TTC549 (cell line): ENCODE results near the gene NMNAT2.
A peak's percentile ranks its signal among the peaks of the same experiment; 100 is the strongest.
"Not testable (repeated sequence)": the region's sequence is repeated elsewhere in the genome, so short reads cannot be mapped to it uniquely, and the experiment has no call there.

Experiments
- FAIRE-seq: peaks from 2 replicates; lab custom pipeline; 2012; peaks lifted over from hg19 to GRCh38; lab: Jason Lieb, UNC

NMNAT2 gene

GRCh38 chr1:183416850-183417771 is 1.1 kb downstream of the NMNAT2 start:
- no peak for FAIRE-seq

- FAIRE-seq: peak; percentile 67
Observed at GRCh38 chr1:183414365-183414764, 3.8 kb downstream of the NMNAT2 start.

DNA sequence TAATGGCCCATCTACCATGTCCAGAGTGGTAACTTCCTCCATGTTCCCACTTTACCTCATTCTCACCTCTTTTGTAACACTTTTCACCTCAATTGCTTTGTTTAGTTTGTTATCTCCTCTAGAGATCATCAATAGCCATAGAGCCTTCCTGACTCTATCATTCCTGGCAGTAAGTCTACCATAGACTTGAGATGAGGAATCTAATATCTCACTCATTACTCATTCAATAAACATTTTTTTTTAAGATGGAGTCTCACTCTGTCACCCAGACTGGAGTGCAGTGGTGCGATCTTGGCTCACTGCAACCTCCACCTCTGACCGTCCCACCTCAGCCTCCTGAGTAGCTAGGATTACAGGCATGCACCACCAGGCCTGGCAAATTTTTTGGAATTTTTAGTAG is 7.1 kb downstream of the NMNAT2 start:
- no peak for FAIRE-seq

DNA sequence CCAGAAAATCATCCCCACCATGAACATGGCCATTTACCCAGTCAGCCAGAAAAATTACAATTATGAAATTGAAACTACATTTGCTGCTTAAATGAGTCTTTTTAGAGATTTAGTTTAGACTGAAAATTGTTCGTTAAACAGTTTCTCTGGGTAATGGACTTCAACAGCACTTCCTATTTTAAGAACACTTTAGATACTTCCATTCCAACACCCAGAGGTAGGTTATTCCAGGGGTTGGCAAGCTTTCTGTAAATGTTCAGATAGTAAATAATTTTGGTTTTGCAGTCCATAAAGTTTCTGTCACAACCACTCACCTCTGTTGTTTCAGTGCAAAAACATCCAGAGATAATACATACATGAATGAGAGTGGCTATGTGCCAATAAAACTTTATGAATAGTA is 10.2 kb downstream of the NMNAT2 start:
- FAIRE-seq: no peak

DNA sequence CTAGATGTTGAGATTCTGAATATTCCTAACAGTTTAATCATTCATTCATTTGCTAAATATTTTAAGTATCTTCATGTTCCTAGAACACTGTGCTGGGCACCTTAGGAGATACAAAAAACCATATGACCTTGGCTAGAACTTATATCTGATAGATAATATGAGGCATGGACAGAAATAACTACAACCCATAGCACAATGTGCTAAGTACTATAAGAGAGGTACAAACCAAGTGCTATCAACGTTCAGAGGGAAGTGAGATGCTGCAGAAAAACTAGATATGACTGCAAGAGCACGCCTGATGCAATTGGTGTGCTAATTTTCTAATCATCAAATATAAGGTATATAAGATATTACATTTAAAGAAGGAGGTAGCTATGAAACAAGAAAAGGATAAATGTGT is 10.7 kb downstream of the NMNAT2 start:
- FAIRE-seq: no peak

- no peak for FAIRE-seq
Observed at GRCh38 chr1:183404476-183404875, 13.7 kb downstream of the NMNAT2 start.

GRCh38 chr1:183403498-183403897 is 14.7 kb downstream of the NMNAT2 start:
- FAIRE-seq: no peak

- not testable (repeated sequence) for FAIRE-seq
Observed at GRCh38 chr1:183401565-183401964, 16.6 kb downstream of the NMNAT2 start.

- no peak for FAIRE-seq
Observed at GRCh38 chr1:183394435-183394834, 23.7 kb downstream of the NMNAT2 start.

DNA sequence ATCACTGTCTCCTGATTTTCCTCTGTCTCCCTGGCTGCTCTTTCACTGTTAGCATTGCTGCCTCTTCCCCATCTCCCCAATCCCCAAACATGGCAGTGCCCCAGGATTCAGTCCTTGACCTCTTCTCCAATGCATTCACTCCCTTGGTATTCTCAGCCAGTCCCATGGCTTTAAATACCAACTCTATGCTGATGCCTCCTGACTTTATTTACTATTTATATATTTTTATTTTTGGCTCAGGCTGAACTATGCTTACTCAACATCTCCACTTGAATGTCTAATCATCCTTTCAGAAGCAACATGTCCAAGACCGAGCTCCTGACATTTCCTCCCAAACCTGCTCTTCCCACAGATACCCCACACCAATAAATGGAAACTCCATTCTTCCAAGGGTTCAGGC is 26.3 kb downstream of the NMNAT2 start:
- no peak for FAIRE-seq

GRCh38 chr1:183390561-183390960 is 27.6 kb downstream of the NMNAT2 start:
- FAIRE-seq: no peak

- no peak for FAIRE-seq
Observed at GRCh38 chr1:183388735-183389134, 29.4 kb downstream of the NMNAT2 start.

- no peak for FAIRE-seq
Observed at GRCh38 chr1:183385340-183386144, 32.6 kb downstream of the NMNAT2 start.

- no peak for FAIRE-seq
Observed at GRCh38 chr1:183379951-183380350, 38.2 kb downstream of the NMNAT2 start.

DNA sequence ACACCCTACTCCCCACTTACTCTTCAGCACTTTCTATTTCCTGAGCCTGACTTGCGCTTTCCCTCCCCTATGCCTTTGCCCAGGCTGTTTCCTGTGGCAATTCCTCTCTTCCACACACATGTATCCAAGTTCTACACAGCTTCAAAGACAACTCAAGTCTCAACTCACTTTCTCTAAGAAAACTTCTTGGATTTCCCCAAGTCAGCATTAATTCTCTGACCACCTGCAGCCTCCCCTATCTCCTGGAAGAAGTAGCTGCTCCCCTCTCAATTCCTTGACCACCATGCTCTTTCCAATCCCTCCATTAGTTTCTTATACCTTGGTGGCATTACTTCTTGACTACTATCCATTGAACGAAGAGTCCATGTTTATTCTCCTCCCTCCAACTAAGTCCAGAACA is 42.8 kb downstream of the NMNAT2 start:
- FAIRE-seq: no peak

DNA sequence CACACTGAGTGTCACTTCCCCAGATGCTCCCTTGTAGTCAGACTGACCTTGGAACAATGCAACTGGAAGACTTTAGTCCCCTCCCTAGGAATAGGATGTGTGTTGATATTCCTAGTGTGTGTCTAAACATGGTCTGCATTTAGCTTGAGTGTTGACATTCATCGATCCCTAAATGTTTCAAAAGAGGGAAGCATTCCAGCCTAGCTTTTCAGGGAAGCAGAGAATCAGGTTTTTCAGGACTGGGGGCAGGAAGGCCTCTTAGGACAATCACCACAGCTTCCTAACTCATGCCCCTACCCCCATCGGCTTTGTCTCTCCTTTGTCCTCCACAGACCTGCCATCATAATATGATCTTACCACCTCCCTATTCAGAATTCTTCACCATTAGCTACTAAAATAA is 43.4 kb downstream of the NMNAT2 start:
- FAIRE-seq: no peak

DNA sequence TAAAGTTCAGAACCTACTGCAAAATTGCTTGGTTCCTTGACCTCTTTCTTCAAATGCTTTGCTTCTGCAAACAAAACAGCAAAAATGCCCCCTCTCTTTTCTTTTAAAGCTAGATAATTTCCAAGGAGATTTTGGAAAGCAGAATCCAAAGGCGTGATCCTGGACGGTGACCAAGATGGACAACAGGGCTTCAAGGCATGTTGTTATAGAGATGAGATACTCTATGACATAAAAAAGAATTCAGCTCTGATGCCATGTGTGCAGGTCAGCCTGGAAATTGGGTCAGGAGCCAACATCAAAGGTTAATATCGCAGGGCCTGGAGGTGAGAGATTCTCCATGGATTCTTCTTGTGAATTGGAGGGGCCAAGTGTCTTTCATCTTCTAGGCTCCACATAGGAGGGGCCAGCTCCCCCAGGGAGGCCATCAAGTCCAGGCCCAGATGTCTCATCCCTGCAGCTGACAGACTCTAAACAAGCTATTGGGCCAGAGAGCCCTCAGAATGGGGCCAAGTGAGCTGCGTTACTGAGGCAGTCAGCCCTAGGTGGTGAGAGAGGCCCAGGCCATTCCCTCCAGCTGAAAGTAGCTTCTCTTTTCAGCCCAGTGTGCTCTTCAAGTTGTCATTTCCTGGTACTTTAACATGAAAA is 45.5 kb downstream of the NMNAT2 start:
- FAIRE-seq: no peak

GRCh38 chr1:183370399-183371058 is 47.7 kb downstream of the NMNAT2 start:
- FAIRE-seq: no peak

GRCh38 chr1:183368213-183369108 is 49.7 kb downstream of the NMNAT2 start:
- FAIRE-seq: no peak

GRCh38 chr1:183366116-183366515 is 52.1 kb downstream of the NMNAT2 start:
- no peak for FAIRE-seq

DNA sequence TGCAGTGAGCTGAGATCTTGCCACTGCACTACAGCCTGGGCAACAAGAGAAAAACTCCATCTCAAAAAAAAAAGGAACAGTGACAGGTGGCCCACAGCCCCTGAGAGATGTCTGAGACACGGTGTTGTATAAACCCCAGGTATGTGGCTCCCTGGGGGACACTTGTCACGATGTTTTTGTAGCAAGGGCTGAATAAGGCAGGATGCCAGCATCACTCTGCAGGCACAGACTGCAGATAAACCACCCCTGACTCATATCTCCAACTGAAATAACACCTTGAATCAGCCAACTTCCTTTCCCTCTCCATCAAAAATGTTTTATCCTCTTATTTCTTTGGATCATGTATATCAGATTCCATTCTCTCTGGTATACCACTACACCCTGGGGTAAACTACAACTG is 52.5 kb downstream of the NMNAT2 start:
- FAIRE-seq: no peak
